Fibroblast of peridontal ligament (primary cell): ENCODE results near the gene MTREX.

Experiments
- DNase-seq: peaks from one replicate; pipeline ENCODE4 v3.0.0-alpha.2; 2010; ENCODE audit errors: extremely low read depth

MTREX gene

GRCh38 chr5:55472642-55473041 is 164.9 kb downstream of the MTREX start:
- DNase-seq = no peak
